Urothelium cell line (cell line): ENCODE data around the gene C22orf39.

Experiments
- DNase-seq: peaks from one replicate; pipeline ENCODE4 v3.0.0; 2011; ENCODE audit warnings: low spot score, mixed read lengths
- FAIRE-seq: peaks from 2 replicates; lab custom pipeline; 2011; peaks lifted over from hg19 to GRCh38; lab: Jason Lieb, UNC

The C22orf39 gene

GRCh38 chr22:19405133-19405532, 42.4 kb downstream of the C22orf39 start:
- DNase-seq, result no peak
- no peak for FAIRE-seq

- FAIRE-seq (no peak), DNase-seq (no peak)
Observed at GRCh38 chr22:19404676-19405075, 42.8 kb downstream of the C22orf39 start.

- peak; percentile 5 for FAIRE-seq
- DNase-seq, result no peak
Observed at GRCh38 chr22:19402642-19403191, 44.8 kb downstream of the C22orf39 start.

GRCh38 chr22:19401483-19401882, 46.0 kb downstream of the C22orf39 start:
- FAIRE-seq, result peak; percentile 86

GRCh38 chr22:19400881-19401280, 46.6 kb downstream of the C22orf39 start:
- DNase-seq (no peak), FAIRE-seq (peak; percentile 53)

More at GRCh38 chr22:19401483-19401882, 46.0 kb downstream of the C22orf39 start:
- no peak for DNase-seq

- DNase-seq (no peak), FAIRE-seq (no peak)
Observed at GRCh38 chr22:19398652-19399051, 48.9 kb downstream of the C22orf39 start.

- FAIRE-seq, result no peak
- DNase-seq, result no peak
Observed at GRCh38 chr22:19398206-19398605, 49.3 kb downstream of the C22orf39 start.

- DNase-seq (no peak), FAIRE-seq (no peak)
Observed at GRCh38 chr22:19397734-19398104, 49.8 kb downstream of the C22orf39 start.

- FAIRE-seq, result no peak
- no peak for DNase-seq
Observed at GRCh38 chr22:19396934-19397733, 50.4 kb downstream of the C22orf39 start.

GRCh38 chr22:19396561-19396933, 51.0 kb downstream of the C22orf39 start:
- DNase-seq (no peak), FAIRE-seq (no peak)

GRCh38 chr22:19395276-19395675, 52.2 kb downstream of the C22orf39 start:
- DNase-seq (no peak), FAIRE-seq (peak; percentile 48)

GRCh38 chr22:19394274-19395050, 53.0 kb downstream of the C22orf39 start:
- DNase-seq, result no peak
- peak; percentile 63 for FAIRE-seq

- FAIRE-seq (peak; percentile 56), DNase-seq (no peak)
Observed at GRCh38 chr22:19393704-19394103, 53.8 kb downstream of the C22orf39 start.
